GM18505 (cell line): ENCODE results near the gene SGTA.

ENCODE experiments used
- ATAC-seq: cut with Tn5 transposase; IDR thresholded peaks from one replicate; pipeline ENCODE4 v1.9.1; 2021; ENCODE audit not compliant: unreplicated experiment
- POLR2A ChIP-seq: IDR thresholded peaks from 4 replicates; pipeline ENCODE4 v1.6.1; 2011; ENCODE audit warnings: borderline replicate concordance; ENCODE audit not compliant: insufficient read depth, insufficient read length; ENCODE audit errors: extremely low read depth

Gene SGTA

DNA sequence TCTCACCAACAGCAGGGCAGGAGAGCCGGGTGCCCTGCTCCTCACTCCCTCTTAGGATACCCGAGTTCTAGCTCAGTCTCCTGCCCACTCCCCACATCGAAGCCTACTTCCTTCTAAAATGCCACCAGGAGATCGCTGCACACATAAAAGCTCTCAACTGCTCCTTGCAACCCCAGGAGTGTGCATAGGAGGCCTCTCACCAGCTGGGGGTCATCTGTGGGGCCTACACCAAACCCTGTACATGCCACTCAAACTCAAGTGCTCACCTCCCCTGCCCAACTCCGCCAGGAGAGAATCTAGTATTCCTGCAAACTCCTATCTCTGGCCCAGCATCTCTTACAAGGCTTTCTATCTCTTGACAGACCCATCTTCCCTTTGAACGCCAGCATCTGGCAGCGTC lies 2.8 kb downstream of the SGTA start:
- no peak for ATAC-seq
- TF ChIP-seq POLR2A: no peak

DNA sequence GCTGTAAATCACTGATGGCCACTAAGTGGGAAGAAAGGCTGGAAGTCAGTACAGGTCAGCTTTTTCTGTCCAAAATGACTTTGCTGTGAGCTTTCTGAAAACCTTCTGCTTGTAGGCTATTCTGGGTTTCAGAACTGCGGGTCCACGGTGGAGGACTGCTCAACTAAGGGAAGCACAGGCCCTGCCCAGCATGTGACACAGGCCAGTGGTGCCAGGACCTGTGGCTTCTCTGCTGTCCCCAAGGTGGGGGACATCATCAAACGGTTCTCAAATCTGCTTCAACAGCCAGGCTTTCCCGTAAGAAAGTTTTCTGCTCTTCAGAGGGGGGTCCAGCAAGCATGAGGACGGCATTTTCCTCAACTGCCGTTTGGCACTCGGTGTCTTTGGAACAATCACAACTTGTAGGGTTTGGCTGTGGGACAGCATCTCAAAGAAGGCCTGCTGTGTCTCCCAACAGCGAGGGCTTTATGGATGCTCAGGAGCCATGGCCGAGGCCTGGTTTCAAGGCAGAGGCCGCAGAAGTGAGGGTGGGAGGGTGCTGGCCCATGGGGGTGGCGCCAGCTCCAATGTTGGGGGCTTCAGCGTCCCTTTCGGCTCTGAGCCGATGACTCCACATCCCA lies 3.8 kb downstream of the SGTA start:
- no peak for ATAC-seq
- TF ChIP-seq POLR2A: no peak

DNA sequence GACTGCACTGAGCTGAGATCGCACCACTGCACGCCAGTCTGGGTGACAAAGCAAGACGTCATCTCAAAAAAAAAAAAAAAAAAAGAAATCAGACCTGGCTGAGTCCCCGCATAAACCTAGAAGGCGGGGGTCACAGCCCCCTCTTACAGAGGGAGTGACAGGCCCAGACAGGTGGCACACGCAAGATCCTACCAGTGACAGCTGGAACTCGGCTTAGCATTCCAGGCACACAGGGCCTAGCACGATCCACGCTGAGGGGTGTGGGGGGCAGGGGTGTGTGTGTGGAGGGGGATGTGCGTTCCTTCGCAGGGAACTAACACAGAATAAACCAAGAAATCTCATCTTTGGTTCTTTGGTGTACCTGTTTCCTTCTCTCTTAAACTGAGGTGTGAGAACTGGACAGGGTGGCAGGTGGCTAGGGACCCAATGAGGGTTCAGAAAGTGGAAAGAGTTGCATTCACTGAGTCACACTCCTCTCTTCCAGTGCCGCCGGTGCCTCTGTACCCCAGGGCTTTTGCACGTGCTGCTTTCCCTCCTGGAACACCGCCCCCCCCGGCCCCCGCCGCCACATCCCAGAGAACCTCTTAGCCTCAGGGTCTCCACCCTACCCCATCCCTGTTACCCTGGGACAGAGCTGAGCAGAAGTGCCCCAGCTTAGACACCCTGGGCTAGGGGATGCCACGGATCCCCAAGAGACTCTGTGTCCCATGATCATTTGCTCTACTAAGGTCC lies 5.0 kb downstream of the SGTA start:
- no peak for ATAC-seq
- TF ChIP-seq POLR2A: no peak

DNA sequence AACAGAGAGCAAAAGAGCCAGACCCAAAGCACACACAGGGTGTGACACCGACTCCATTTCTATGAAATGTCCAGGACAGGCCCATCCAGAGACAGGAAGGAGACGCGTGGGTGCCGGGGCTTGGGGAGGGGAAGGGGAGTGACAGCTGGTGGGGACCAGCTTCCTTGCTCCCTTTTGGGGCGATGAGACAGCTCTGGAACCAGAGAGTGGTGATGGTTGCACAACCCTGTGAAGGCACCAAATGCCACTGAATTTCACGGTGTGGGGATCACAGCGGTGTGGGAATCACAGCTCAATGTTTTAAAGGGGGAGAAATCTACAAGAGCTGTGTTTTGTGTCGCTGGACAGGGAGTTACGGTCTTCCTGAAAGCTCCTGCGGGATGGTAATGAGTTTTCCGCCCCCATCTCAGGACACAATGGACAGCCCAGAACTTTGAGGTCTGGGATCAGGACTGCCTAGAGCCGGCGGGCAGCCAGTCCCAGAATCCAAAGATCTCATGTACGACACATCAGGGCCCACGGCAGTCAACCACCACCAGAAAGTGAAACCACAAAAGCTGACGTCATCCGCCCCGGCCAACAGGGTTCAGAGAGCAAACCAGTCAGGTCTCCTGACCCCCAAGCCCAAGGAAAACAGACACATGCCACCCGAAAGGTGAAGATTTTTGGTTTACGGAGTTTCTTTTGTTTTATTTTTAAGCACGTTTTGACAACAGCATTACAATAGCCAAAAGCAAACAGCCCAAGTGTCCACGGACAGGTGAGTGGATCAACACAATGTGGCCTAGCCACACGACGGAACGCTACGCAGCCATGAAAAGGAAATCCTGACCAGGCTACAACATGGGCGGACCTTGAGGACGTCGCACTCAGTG lies 7.3 kb downstream of the SGTA start:
- no peak for ATAC-seq
- TF ChIP-seq POLR2A: no peak

DNA sequence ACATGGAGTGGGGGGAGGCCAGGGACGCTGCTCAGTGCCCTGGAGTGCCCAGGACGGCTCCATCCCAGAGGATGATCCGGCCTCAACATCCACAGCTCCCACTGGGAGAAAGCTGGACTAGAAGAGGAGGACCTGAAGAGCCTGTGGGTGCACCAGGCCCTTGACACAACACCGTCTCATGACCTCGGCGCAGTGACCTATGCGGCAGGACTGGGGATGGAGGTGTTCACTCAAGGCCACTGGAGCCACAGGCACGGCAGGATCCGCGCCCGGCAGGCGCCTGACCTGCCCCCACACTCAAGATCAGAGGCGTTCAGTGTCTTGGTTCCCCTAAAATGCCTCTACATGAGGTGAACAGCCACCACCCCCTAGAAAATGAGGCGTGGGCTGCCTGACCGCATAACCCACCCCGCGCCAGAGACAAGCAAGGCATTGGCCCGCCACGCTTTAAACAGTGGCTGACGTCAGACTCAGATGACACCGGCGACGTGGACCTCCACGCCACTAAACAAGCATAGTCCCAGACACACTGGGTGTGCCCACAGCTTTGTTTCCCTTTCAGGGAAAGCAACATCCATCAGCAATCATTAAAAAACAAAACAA lies 8.0 kb downstream of the SGTA start:
- ATAC-seq: no peak
- no peak for TF ChIP-seq POLR2A

DNA sequence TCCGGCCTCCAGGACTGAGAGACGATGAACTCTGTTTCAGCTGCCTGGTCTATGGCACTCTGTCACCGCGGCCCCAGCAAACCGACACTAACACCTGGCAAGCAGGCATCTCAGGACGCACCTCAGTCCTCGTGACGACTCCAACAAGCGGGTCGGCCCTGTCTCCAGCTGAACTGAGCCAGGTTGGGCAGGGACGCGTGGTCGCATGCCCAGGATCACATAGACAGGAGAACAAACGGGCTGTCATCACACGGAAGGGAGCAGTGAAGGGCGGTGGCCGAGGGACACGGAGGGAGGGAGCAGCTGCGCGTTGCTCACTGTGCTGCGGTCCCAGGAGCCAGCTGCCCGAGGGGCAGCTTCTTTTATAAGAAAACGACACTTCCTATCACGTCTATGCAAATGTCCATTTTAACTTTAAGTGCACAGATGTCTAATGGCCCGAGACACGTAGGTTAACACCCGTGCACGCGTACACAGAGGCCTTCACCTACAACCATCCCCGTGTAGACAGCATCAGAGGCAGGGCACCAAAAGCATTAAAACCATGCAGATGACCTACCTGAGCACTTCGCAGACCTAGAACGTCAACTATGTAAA lies 8.9 kb downstream of the SGTA start:
- ATAC-seq: no peak

DNA sequence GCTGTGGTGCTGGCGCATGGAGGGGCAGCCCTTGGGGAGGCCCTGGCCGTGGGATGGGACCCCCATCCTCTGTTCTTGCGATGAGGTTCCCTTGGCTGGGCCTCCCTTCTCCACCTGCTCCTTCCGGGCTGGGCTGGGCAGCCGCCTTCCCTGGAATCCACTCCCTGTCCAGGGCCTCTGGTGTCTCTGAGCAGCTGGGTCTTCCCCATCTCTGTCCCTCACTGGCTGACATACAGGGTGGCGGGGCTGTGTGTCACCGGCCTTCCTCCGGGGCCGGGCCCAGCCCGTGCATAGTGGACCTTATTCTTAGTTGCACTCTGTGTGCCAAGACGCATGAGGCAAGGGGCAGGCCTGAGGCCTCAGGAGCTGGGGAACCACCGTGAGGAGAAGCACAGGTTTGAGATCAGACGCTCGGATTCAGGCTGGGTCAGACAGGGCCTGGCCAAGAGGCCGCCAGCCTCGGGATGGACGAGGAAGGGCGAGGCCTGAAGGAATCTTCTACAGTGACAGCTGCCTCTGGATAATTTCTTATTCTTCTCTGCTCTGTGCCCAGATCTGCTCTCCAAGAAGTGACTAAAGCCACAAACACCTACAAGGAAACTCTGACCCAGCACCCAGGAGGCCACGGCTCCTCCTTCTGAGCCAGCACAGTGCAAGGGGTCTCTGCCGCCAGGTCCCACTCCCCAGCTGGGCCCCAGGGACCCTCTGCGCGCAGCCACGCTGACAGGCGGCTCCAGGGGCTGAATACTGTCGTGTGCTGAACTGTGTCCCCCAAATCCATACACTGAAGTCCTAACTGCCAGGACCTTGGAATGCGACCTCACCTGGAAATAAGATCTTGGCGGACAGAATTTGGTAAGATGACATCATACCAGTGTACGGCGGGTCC lies 11.0 kb downstream of the SGTA start:
- ATAC-seq: no peak
- no peak for TF ChIP-seq POLR2A

More for the DNA sequence above, 8.9 kb downstream of the SGTA start:
- TF ChIP-seq POLR2A: no peak

DNA sequence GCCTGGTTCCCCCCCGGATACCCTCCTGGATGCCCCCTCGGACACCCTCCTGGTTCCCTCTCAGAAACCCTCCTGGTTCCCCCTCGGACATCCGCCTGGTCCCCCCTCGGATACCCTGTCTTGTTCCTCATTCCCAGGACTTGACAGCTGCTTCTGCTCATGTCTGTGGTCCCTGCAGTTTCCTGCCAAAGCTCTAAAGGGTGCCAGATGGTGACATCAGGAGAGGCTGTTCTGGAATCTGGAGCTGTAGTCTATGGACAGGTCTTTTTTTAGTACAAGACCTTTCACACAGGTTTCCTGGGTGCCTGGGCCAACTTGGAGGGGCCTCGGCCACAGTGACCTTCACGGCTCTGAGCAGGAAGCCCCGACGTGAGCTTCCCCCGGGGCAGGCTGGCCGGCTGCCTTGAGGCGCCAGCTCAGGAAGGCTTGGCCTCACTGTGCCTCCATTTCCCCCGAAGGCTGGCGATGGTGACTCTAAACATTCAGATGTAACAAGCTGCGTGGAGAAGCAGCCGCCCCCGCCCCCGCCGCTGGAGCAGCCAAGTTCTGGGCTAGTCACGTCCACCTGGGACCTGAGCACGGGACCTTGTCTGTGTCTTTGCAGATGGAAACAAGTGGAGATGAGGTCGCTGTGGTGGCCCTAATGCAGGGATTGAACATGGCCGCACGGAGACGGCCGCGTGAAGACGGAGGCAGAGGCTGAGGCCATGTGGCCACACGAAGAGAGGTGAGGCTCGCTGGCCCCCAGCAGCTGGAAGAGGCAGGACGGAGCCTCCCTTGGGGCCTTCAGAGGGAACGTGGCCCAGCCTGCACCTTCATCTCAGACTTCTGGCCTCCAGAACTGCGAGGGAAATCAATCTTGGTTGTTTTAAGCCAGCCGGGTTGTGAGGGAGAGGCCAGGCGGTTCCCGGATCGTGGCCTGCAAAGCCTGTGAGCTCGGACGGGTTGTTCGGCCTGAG lies 12.7 kb downstream of the SGTA start:
- no peak for ATAC-seq
- no peak for TF ChIP-seq POLR2A

DNA sequence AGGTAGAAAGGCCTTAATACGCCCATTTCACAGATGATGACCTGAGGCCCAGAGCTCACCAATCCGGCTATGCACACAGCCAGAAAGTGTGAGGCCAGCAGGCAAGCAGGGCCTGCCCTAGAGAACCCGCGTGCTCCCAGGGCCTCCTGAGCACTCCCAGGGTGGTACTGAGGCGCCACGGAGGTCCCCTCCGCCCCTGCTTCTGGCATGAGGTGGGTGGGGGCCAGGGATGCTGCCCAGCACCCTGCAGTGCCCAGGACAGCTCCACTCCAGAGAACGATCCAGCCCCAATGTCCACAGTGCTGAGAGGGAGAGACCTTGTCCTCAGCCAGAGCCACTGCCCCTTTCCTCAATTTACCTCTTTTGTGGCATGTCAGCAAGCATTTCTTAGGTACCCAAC lies 13.9 kb downstream of the SGTA start:
- ATAC-seq: no peak
- no peak for TF ChIP-seq POLR2A

DNA sequence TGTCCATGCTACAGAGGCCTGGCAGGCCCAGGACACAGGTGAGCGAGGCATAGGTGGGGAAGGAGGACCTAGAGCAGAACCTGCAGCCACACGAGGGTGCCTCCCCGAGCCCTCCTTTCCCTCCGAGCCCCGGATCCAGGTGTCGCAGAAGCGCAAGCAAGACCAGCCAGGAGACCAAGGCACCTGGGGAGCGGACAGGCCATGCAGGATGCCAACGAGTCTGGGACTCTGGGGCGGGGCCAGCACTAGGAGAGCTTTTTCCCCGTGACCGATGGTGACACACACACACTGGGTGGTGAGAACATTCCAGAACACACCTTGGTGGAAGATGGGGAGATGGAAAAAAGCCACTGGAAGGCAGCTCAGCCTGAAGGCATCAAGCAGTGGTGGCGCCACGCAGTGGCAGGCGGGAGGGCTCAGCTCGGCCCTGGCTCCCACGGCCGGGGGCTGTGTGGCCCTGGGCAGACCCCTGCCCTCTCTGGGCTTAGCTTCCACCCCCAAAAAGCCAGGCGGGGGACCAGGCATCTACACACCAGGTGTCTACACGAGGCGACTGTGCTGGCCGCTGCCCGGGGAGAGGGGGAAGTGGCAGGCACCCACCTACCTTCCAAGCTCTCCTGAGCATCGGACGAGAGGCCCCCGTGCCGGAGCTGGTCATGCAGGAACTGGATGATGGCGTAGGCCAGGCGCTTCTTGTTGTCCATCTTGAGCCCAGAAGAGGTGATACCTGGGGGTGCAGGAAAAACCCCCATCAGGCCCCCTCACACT lies 14.5 kb downstream of the SGTA start:
- TF ChIP-seq POLR2A: no peak
- ATAC-seq: no peak
